WTC11 (cell line): ENCODE data around the gene TBC1D28.
"Not testable (repeated sequence)": the region's sequence is repeated elsewhere in the genome, so short reads cannot be mapped to it uniquely, and the experiment has no call there.

Source experiments
- CTCF ChIP-seq: fragments of 200-600 bp; IDR thresholded peaks from 2 replicates; pipeline ENCODE4 v1.8.0; 2022; ENCODE audit warnings: antibody characterized with exemption
- E2F1 ChIP-seq: sonication (generic); formaldehyde crosslinking; IDR thresholded peaks from 2 replicates; pipeline ENCODE4 v1.8.0; 2022; ENCODE audit warnings: mild to moderate bottlenecking, missing genetic modification reagents
- E2F5 ChIP-seq: sonication (generic); formaldehyde crosslinking; IDR thresholded peaks from 2 replicates; pipeline ENCODE4 v1.8.1; 2022; ENCODE audit warnings: mild to moderate bottlenecking, moderate library complexity, missing genetic modification reagents
- FOXP4 ChIP-seq: sonication (generic); formaldehyde crosslinking; IDR thresholded peaks from 2 replicates; pipeline ENCODE4 v1.8.0; 2022; ENCODE audit warnings: mild to moderate bottlenecking, missing genetic modification reagents
- TEAD4 ChIP-seq: sonication (generic); formaldehyde crosslinking; IDR thresholded peaks from 2 replicates; pipeline ENCODE4 v1.8.0; 2022; ENCODE audit warnings: mild to moderate bottlenecking, missing genetic modification reagents

GRCh38 chr17:18634550-18635263 is 9.5 kb downstream of the TBC1D28 start:
- not testable (repeated sequence) for TF ChIP-seq FOXP4; CTCF; E2F5 (CRISPR knock-in tag); TEAD4; E2F1 (CRISPR knock-in tag)
